ENCODE results near the gene SLCO3A1.
A peak's percentile ranks its signal among the peaks of the same experiment; 100 is the strongest.

The SLCO3A1 gene

DNA sequence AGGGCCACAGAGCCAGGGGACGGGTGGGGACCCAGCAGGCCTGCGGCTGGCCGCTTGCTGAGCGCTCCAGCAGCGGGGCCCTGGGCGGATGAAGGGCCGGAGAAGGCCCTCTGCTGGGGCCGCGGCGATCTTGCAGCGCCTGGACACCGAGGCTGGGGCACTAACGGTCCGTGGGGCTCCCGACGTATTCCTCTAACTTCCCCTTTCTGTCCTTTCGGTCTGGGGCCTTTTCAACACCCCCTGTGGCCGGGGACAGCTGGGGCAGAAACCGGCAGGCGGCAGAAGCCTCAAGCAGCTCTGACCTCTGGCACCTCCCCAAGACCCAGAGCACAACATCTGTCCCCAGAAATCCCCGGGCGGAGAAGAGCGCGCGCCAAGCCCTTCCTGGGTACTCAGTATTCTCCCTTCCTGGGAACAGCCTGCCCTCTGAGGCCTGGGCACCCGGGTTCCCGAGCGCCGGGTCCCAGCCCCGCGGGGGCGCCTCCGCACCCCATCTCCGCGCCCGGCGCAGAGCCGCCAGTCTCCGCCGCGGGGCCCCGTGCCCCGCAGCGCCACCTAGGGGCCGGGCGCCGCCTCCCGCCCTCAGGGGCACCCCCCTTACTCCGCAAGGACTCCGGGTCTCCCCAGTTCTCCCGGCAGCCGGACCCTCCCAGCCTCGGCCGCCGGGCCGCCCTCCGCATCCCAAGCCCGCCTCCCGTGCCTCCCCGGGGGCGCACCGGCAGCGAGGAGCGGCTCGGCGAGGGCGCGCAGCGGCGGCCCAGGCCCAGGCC is 582 bp upstream of the SLCO3A1 start:
- TF ChIP-seq POLR2A (IDR thresholded peaks at IDR 0.05; ENCODE audit: low read length) (peak; percentile 70), GATA1 (IDR thresholded peaks at IDR 0.05; ENCODE audit: low read depth, low read length) (no peak)
- peak; percentile 73 to 78 for DNase-seq

DNA sequence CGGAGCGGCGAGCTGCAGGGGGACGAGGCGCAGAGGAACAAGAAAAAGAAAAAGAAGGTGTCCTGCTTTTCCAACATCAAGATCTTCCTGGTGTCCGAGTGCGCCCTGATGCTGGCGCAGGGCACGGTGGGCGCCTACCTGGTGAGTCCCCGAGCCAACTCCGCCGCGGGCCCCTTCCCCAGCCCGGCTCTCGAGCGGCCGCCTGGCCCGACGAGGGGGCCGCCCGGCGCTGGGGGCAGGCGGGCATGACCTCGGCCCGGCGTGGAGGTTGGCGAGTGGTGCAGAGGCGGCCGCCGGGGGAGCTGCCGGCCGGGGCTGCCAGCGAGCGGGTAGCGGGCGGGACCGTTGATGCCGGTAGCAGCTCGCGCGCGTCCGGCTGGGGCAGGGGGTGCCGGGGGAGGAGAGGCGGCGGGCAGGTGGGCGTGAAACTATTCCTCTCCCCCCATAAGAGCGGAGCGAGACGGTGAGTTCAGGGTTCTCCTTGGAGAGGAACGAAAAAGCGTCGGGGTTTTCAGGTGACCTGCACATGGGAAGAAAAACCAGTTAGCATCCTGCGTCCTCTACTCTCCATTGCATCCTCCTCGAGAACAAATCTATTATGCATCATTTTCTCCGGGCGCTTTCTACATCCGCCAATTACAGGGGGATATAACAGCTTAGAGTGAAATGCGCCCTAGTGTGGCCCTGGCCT is 585 bp downstream of the SLCO3A1 start:
- TF ChIP-seq POLR2A (IDR thresholded peaks at IDR 0.05; ENCODE audit: low read length) (no peak), GATA1 (IDR thresholded peaks at IDR 0.05; ENCODE audit: low read depth, low read length) (no peak)
- DNase-seq = peak; percentile 19 to 35

DNA sequence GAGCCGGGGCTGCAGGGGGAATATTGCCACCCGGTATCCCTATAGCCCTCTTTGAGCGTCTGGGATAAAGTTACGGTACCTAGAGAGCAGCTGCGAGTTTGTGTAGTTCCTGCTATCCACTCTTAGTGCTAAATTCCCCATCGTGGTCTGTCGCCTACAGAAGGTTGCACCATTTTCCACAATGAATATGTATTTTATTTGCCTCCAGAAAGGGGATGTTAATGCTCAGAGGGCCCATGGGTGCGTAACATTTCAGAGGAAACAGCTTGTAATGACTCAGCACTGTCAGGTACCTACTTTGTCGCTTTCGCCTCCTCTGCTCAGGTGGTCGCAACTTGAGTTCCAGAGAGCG is 1.1 kb downstream of the SLCO3A1 start:
- no peak for TF ChIP-seq GATA1 (IDR thresholded peaks at IDR 0.05; ENCODE audit: low read depth, low read length)
- DNase-seq = no peak

DNA sequence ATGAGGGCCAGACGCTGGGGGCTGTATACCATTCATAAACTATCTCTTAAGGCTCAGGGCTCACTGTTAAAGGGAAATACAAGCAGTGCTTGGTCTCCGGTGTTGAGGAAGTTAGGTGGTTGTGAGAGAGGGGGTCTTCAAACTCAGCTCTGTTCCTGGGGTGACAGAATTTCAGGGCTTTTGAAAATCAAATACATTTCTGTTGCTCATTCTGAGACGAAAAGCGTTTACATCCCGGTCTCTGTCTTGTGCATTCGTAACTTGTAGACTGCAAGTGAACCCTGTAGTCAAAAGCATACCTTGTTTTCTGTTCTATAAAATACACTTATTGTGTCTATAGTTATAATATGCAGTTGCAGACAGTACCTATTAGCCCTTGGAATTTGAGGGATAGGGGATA is 1.7 kb downstream of the SLCO3A1 start:
- no peak for DNase-seq
- no peak for TF ChIP-seq GATA1 (IDR thresholded peaks at IDR 0.05; ENCODE audit: low read depth, low read length)
- TF ChIP-seq POLR2A (IDR thresholded peaks at IDR 0.05; ENCODE audit: low read length) = no peak

DNA sequence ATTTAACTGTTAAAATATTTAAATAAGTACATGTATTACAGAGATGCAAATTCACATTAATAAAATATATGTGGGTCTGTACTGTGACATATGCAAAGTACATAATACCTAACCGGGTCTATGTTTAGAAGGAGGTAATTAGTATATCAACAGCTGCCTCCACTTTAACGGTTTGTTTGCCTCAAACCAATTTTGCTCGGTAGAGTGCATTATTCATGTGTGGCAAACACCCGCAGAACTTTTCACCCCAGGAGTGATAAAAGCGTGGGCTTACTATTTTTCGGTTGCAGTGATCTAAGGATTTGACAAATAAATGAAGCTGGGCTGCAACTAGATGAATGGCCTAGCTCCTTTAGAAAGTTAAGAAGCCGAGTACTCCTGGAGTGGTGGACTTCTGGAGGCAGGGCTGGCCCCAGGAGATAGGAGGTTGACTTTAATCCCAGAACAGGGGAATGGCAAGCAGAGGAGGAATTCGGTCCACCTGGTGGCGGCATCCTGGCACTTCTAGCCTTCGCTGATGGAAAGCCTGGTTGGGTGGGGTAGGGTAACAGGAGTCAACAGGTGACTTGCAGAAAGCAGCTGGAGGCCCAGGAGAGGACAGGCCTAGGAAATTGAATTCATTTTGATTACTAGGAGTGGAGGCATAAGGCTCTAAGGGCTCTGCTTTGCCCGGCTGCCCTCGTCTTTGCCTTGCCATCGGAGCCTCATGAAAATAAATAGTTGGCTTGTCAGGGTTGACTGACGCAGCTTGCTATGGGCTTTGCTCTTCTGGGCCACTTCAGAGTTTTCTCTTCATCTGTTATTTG is 2.4 kb downstream of the SLCO3A1 start:
- DNase-seq = peak in 1 of 2 experiments; percentile 3
- TF ChIP-seq GATA1 (IDR thresholded peaks at IDR 0.05; ENCODE audit: low read depth, low read length) (no peak), POLR2A (IDR thresholded peaks at IDR 0.05; ENCODE audit: low read length) (no peak)

DNA sequence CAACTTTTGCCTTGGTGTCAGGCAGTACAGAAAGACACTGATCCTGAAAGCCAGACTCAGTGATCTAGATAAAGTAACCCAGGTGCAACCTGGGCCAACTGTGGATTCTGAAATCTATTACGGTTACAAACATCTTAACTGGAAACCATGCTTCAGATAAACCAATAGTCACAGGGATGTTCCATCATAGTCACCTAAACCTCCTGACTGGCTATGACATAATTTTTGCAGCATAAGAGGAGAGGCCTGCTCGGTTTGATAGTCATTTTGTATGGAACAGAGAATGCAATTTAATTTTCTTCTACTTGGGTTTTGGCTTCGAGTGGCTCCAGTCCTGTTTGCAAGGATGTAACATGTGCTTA is 3.7 kb downstream of the SLCO3A1 start:
- DNase-seq = no peak

DNA sequence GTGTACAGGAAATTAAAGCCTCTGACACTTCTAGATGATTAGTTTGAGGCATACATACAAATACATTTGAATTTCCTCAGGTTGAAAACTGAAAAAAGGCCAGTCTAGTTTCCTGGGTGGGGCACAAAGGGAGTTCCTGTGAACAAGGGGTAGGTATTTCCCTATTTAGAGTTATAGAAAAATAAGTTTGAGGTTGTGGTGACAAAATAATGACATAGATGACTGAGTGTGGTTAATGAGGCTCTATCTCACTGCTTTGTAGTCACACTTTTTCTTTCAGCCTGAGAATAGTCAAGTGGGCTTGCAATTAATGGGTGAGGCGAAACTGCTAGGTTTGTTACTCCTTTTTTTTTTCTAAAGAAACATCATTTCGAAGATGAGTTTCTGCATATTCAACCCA is 4.3 kb downstream of the SLCO3A1 start:
- DNase-seq = no peak
- TF ChIP-seq GATA1 (IDR thresholded peaks at IDR 0.05; ENCODE audit: low read depth, low read length) (no peak), POLR2A (IDR thresholded peaks at IDR 0.05; ENCODE audit: low read length) (no peak)

More for the DNA sequence above, 3.7 kb downstream of the SLCO3A1 start:
- TF ChIP-seq POLR2A (IDR thresholded peaks at IDR 0.05; ENCODE audit: low read length) = no peak
- TF ChIP-seq GATA1 (IDR thresholded peaks at IDR 0.05; ENCODE audit: low read depth, low read length) = no peak

DNA sequence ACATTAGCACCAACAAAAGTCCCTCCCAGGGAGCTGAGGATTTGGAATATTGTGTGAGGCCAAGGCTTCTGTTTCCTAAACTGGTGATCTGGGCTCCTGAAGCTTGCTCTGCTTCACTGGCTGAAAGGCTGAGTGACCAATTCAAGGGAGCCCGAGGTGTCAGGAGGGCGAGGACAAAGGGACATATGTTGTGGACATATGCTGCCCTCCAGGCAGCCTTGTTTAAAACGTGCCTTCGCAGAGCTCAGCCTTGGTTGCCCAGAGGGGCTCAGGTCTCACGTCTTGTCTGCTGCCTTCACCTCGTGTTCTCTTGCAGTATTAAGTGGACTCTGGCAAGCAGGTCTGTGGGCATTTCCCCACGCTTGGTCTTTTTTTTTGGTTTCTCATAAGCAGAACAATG is 7.0 kb downstream of the SLCO3A1 start:
- TF ChIP-seq POLR2A (IDR thresholded peaks at IDR 0.05; ENCODE audit: low read length) (no peak), GATA1 (IDR thresholded peaks at IDR 0.05; ENCODE audit: low read depth, low read length) (no peak)
- DNase-seq = no peak

DNA sequence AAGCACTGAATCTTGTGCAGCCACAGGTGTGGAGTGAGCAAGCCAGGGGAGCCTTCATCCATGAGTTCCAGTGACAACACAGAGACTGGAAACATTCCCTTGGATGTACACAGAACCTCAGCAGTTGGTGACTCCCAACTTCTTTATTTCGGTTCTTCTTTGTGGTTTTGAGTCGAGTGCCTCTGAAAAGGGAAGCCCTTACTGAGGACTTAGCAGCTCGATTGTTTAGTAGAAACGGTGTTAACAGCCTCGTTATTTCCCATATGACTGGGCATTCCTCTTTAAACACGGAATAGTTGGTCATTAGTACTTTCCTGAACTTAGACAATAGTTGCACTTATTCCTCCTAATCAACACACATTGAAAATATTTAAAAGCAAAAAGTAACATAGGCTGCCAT is 7.7 kb downstream of the SLCO3A1 start:
- DNase-seq = no peak
- no peak for TF ChIP-seq POLR2A (IDR thresholded peaks at IDR 0.05; ENCODE audit: low read length)
- TF ChIP-seq GATA1 (IDR thresholded peaks at IDR 0.05; ENCODE audit: low read depth, low read length) = no peak

DNA sequence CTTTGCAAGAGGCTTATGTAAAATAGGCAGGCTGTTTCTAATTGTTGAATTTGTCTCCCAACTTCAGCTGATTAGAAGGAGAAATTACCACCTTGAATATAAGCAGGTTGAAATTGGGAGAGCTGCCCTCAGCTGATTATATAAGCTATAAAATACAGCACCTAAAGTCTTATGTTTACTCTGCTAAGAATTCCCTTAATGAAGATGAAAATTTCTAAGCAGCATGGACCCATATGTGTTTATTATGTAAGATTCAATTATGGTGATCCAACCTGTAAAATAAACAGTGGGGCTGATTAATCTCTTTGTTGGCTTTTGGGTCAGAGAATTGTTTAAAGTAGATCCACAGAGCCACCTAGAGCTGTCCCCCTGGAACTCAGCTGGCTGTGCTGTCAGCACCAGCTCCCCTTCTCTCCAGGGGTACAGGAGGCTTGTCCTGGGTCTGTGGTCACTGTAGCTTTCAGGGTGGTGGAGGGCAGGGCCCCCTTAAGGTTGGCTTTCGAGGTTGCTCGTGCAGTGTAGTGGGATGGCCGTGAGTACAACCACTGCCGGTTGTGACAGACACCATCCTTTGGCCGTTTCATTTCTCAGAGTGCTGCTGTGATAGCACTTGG is 9.5 kb downstream of the SLCO3A1 start:
- no peak for DNase-seq
- TF ChIP-seq POLR2A (IDR thresholded peaks at IDR 0.05; ENCODE audit: low read length) = no peak
- no peak for TF ChIP-seq GATA1 (IDR thresholded peaks at IDR 0.05; ENCODE audit: low read depth, low read length)

DNA sequence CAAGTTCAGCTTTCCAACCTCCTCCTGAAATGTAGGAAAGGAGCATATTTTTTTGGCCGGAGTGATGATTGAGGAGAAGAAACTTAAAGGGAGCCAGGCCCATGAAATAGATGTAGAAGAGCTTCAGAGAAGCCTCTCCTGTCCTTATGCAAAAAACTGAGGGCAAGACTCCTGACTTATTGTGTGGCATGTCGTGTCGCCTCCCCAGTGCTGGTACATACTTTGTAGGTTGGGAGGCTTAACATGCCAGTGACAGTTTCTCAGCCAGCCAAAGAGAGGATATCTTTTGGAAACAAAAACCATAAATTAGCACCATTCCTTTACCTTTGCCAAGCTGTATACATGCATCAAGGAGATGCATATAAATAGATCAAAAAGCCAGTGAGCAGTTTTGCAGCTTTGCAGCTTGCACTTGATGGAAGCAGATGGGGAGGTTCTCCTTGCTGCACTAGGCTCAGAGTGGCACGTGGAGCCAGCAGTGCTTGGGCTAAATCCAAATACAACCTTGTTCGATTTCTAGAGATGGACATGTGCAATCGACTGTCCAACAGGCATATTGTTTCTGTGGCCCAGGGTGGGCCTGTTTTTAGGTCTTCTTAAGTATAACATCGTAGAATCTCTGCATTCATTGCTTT is 10.2 kb downstream of the SLCO3A1 start:
- no peak for TF ChIP-seq POLR2A (IDR thresholded peaks at IDR 0.05; ENCODE audit: low read length)
- TF ChIP-seq GATA1 (IDR thresholded peaks at IDR 0.05; ENCODE audit: low read depth, low read length) = no peak
- no peak for DNase-seq

DNA sequence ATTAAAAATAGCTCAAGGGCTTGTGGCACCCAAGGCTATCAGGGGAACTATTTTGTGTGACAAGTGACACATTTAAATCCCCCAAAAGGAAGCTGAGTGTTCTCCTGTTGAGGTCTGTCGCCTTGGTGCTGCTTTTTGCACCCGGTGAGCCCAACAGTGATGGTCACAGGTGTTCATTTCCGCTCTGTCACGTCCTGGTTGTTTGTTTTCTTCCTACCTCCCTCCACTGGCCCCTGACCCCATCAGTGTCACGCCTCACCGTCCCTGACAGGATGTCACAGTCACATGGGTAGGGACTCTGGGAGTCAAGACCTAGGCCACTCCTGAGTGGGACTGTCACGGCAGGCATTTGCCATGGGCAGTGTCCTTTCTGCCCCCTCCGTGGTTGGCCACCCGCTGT is 11.2 kb downstream of the SLCO3A1 start:
- no peak for DNase-seq

DNA sequence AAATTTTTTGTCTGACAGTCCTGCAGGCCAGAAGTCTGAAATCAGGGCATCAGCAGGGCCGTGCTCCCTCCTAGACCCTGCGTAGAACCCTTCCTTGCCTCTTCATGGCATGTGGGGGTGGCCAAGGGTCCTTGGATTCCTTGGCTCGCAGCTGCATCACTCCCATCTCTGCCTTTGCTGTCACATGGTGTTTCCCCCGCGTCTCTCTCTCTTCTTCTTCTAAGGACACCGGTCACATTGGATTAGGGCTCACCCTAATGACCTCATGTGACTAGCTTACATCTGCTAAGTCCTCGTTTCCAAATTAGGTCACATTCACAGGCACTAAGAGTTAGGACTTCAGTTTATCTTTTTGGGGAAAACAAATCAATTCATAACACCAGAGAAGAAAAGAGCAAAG is 12.0 kb downstream of the SLCO3A1 start:
- TF ChIP-seq GATA1 (IDR thresholded peaks at IDR 0.05; ENCODE audit: low read depth, low read length) (no peak), POLR2A (IDR thresholded peaks at IDR 0.05; ENCODE audit: low read length) (no peak)
- DNase-seq = no peak

More for the DNA sequence above, 11.2 kb downstream of the SLCO3A1 start:
- TF ChIP-seq GATA1 (IDR thresholded peaks at IDR 0.05; ENCODE audit: low read depth, low read length) = no peak
- no peak for TF ChIP-seq POLR2A (IDR thresholded peaks at IDR 0.05; ENCODE audit: low read length)

Measured in erythroblast (primary cell).